Esophagus squamous epithelium (tissue), 4 donors: ENCODE data around the gene ZFYVE28.

Experiments used
- CTCF ChIP-seq, 6 experiments: fragments of 450-650 bp in 4 of 6; fragments of 200-600 bp in 2 of 6; sonication (generic) in 2 of 6; IDR thresholded peaks; one replicate each; pipeline ENCODE4 v1.5.1; 2016 to 2019; ENCODE audit warnings: antibody characterized with exemption in 6 of 6, mild to moderate bottlenecking in 4 of 6, moderate library complexity in 4 of 6
- POLR2A ChIP-seq, 4 donors: fragments of 450-650 bp; IDR thresholded peaks; one replicate each; pipeline ENCODE4 v1.6.1; 2017; ENCODE audit warnings: antibody characterized with exemption in 4 of 4, mild to moderate bottlenecking in 4 of 4, moderate library complexity in 3 of 4

- TF ChIP-seq CTCF (IDR thresholded peaks at IDR 0.05) (no peak), POLR2A (IDR thresholded peaks at IDR 0.05) (no peak)
Observed at GRCh38 chr4:2274320-2275043, 144.0 kb downstream of the ZFYVE28 start.
